ENCODE data around the gene DNAJB1. TPM values are rescaled to one million over a fixed set of nuclear protein-coding genes. Genes with fewer than 3 reads are reported as not detected.

Gene DNAJB1
- total and polyA plus RNA-seq, 2 of the 13 experiments (the other 11 are each of a cell fraction or from before 2014, with no cell fraction given) = 87.5 to 97.3 TPM

- TF ChIP-seq KLF13 (CRISPR knock-in tag; IDR thresholded peaks at IDR 0.05) = peak; percentile 76; the same call in 1 of the 2 replicates
- no peak for TF ChIP-seq HOXA7 (CRISPR knock-in tag; IDR thresholded peaks at IDR 0.05)
- TF ChIP-seq SKI (IDR thresholded peaks at IDR 0.05; ENCODE audit: partially characterized antibody) = peak; percentile 67
- 0 out of 2 replicates have a peak, but pooled peaks have one; percentile 30 for TF ChIP-seq ZBTB44 (CRISPR knock-in tag; IDR thresholded peaks at IDR 0.05)
- no peak for TF ChIP-seq MTA3 (CRISPR knock-in tag; IDR thresholded peaks at IDR 0.05)
- TF ChIP-seq ZNF605 (CRISPR knock-in tag; IDR thresholded peaks at IDR 0.05) = no peak; the same call in 1 of the 2 replicates
- TF ChIP-seq ZNF121 (CRISPR knock-in tag; IDR thresholded peaks at IDR 0.05) = no peak
- TF ChIP-seq ZNF12 (CRISPR knock-in tag; IDR thresholded peaks at IDR 0.05) = no peak
- no peak for TF ChIP-seq CC2D1A (CRISPR knock-in tag; IDR thresholded peaks at IDR 0.05)
- TF ChIP-seq ZNF251 (CRISPR knock-in tag; IDR thresholded peaks at IDR 0.05) = no peak
- TF ChIP-seq ZNF234 (CRISPR knock-in tag; conservative IDR thresholded peaks at IDR 0.05) = no peak
- no peak for TF ChIP-seq MLXIP (CRISPR knock-in tag; IDR thresholded peaks at IDR 0.05; ENCODE audit: borderline replicate concordance)
- peak; percentile 88 for TF ChIP-seq ZNF816 (CRISPR knock-in tag; IDR thresholded peaks at IDR 0.05; ENCODE audit: borderline replicate concordance)
- no peak for TF ChIP-seq HHEX (CRISPR knock-in tag; IDR thresholded peaks at IDR 0.05)
- TF ChIP-seq ZNF44 (CRISPR knock-in tag; IDR thresholded peaks at IDR 0.05) = no peak
- TF ChIP-seq NR2F6 (IDR thresholded peaks at IDR 0.05) = no peak
- no peak for TF ChIP-seq NR2F6 (CRISPR knock-in tag; IDR thresholded peaks at IDR 0.05)
- TF ChIP-seq ATF4 (CRISPR knock-in tag; IDR thresholded peaks at IDR 0.05) = no peak
- peak; percentile 30; the same call in 1 of the 2 replicates for TF ChIP-seq SP4 (CRISPR knock-in tag; IDR thresholded peaks at IDR 0.05)
- peak; percentile 84 for TF ChIP-seq HNRNPH1 (optimal IDR thresholded peaks at IDR 0.05; ENCODE audit: low read depth, low read length)
- TF ChIP-seq NFAT5 (CRISPR knock-in tag; IDR thresholded peaks at IDR 0.05) = 0 out of 2 replicates have a peak, but pooled peaks have one; percentile 38
These were observed at the start of gene DNAJB1 (continued) for GRCh38 chr19:14517840-14518505.
